GM21723 (cell line): ENCODE data around the gene VAV2.
A peak's percentile ranks its signal among the peaks of the same experiment; 100 is the strongest.
"Not testable (repeated sequence)": the region's sequence is repeated elsewhere in the genome, so short reads cannot be mapped to it uniquely, and the experiment has no call there.

Experiments used
- ATAC-seq: cut with Tn5 transposase; IDR thresholded peaks from one replicate; pipeline ENCODE4 v1.9.1; 2021; ENCODE audit warnings: mild to moderate bottlenecking, moderate library complexity; ENCODE audit not compliant: unreplicated experiment

The VAV2 gene

GRCh38 chr9:133996531-133997520 is 4.7 kb upstream of the VAV2 start:
- no peak for ATAC-seq

DNA sequence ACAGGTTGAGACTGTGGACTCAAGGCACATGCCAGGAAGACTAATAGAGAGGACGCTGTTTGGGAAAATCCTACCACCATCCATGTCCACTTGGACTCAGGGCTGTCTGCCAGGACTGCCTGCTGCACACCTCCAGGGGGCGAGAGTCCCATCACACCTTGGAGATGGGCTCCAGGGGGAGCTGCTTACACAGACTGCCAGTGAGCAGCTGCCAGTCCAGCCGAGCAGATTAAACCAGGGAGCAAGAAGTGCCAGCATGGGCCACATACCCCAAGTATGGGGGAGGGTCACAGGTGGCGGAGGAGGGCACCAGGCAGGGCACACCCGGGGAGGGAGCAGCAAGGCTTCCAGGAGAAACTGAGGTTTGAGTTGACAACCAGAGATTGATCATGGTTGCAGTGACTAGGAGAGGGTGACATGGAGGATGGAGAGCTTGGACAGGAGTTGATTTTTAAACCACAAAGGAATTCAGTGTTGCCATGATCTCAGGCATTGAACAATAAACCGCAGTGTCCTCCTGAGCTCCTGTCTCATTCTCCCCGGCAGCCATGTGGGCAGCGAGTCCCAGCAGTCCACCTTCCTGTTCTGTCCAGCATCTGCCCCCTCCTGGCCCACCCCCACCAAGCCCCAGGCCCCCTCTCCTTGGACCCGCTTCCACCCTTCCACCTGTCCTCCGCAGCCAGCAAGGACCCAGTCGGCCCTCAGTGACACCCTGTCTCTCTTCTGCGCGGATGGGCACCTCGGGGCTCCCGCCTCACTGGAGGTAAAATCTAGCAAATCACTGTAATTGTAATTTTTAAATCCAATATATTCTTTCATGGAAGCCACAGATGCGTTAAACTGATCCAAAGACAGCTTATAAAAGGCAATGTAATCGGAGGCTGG is 3.1 kb upstream of the VAV2 start:
- no peak for ATAC-seq

- ATAC-seq = no peak
Observed at GRCh38 chr9:133994353-133995011, 2.4 kb upstream of the VAV2 start.

DNA sequence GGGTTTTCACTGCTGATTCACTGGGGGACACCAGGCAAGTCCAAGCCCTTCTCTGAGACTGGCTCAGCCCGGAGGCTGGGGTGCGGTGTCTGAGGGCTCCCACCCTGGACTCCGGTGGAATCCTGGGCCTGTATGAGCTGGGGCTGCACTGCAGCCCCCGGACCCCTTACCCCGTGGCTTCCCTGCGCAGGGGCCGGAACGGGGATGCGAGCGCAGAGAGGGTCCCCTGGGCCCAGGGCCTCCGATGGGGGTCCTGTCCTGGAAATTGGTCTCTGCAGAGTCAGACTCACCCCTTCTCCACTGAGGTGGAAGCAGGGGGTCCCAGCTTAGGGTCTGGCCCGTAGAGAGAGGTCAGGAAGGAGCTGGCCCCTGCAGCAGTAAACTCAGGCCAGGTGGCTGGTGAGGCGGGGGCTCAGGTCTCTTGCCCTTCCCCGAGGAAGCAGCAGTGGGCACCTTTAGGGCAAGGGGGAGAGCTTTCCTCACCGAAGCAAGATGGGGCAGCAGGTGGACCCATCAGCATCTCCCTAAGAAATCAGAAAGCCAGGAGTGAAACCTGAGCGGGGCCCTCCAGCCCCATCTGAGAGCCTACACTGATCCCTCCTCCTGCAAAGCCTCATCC is 1.6 kb upstream of the VAV2 start:
- no peak for ATAC-seq

DNA sequence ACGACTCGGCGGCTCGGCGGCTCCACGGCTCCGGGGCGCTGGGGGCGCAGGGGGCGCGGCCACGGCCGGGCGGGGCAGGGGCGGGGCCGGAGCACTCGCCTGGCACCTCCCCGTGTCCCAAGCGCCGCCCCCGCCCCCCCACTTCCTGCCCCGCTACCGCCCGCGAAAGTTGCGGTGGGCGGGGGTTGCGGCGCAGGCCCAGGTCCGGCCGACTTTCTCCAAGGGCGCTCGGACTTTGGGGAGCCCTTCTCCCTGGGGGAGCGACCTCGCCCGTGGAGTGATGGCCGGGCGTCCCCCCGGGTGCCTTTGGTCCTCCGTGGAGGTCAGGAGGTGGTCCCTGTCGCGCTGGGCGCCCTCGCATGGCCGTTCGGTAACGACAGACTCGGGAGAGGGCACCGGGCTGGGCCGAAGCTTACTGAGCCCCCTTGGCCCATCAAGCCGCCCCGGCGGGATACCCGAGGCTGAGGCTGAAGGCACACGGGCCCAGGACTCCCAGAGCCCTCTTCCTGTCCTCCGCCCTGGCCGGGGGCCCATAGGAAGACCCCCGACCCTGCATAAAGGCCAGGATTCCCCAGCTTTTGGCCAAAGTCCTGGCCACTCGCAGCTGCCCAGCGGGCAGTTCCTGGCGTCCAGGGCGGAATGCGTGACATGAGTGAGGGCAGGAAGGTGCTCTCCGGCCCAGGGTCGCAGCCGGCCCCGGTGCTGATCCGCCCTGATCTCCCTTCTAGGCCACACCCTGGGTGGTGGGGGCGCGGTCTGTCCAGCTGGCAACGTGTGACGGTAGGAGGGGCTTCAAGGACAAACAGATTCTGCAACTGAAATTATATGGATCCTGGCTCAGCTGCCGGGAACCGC is 883 bp upstream of the VAV2 start:
- peak; percentile 50 for ATAC-seq

DNA sequence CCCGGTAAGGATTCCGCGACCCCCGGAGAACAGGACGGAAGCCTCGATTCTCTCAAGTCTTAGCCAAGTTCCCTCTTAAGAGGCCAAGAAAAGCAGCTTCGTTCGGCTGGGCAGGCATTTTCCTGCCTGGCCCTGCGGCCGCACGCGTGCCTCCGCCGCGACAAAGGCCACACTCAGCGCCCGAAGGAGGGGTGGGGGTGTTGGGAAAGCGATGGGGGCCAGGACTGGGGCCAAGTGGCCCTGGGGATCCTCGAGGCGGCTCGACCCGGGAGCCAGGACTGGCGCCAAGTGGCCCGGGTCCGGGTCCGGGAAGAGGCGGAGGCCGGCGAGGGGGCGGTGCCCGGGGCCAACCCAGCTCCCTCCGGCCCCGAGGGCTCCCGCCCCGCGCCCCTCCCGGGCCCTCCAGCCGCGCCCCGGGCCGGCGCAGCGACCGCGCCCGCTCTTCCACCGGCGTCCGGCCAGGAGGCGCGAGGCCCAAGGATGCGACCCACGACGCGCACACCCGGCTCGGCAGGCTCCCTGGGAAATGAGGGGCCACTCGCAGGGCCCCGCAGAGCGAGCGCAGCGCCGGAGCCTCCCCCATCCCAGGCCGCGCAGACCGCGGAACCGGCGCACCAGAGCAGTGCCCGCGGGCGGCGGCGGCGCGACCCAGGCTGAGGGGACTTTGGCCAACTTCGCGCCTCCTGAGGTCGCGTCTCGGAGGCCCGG is 756 bp downstream of the VAV2 start:
- ATAC-seq = peak; percentile 9

DNA sequence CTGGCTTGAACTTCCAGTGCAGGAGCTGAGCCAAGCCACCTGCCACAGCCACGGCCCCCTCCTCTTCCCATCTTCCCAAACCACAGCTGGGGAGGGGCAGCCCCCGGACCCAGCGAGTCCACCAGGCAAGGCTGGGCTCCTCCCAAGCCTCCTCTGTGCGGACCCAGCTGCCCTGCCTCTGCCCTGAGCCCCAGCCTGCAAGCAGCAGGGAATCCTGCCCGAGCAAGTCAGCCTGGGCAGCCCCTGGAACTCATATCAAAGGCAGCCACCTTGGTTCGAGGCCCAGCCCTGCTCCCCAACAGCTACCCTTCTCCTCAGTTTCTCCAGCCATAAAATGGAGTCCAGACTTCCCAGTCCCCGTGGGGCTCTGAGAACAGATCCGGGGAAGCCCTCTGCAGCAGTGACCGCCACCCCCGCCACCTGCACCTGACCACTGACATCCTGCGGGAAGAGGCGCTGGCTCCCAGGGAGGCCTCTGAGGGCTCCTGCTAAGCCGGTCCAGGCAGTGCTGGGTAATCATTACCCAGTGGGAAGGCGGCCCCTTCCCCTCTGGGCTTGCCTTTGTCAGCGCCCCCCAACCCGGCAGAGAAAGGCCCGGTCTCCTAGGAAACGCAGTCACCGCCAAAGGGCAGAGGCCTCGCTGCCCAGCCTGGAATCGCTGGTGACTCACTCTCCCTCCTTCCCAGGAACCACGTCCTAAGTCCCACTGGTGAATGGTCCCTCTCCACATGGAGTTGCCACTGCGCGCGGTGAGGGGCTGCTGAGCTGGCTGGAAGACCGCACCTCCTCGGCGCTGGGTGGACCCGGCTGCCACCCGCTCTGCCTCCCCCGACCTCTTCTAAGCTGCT is 1.5 kb downstream of the VAV2 start:
- ATAC-seq = no peak

- ATAC-seq = no peak
Observed at GRCh38 chr9:133989625-133990365, 2.3 kb downstream of the VAV2 start.

DNA sequence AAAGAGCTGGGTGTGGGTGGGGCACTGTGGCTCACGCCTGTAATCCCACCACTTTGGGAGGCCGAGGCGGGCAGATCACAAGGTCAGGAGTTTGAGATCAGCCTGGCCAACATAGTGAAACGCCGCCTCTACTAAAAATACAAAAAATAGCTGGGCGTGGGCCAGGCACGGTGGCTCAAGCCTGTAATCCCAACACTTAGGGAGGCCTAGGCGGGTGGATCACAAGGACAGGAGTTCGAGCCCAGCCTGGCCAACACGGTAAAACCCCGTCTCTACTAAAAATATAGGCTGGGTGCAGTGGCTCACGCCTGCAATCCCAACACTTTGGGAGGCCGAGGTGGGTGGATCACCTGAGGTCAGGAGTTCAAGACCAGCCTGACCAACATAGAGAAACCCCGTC is 3.4 kb downstream of the VAV2 start:
- ATAC-seq = not testable (repeated sequence)

DNA sequence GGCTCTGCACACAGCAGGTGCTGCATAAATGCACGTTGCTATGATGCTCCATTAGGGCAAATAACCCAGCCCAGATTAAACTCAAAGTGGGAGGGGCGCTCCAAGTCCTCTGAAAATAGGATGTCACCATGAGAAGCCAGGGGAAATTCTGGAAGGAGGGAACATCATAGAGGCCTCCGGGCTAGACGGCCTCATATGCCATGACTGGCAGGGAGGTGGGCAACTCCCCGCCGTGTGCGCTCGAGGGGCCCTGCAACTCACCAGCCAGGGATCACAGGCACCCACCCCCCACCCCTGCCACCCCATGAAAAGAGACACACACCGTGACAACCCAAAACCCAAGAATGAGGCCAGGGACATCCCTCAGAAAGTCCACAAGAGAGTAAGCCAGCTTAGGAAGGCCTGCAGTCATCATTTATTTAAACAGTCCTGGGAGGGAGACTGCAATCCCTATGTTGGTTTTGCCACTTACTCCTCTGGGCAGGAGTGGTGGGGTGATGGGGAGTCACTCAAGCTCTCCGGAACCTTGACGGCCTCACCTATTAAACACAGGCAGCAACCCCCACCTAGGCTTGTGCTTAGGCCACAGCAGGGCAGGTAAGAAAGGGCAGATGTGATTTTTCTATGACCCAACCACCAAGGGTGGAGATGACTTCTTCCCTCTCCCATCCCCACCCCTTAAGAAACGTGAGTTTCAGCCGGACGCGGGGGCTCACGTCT is 4.0 kb downstream of the VAV2 start:
- no peak for ATAC-seq

DNA sequence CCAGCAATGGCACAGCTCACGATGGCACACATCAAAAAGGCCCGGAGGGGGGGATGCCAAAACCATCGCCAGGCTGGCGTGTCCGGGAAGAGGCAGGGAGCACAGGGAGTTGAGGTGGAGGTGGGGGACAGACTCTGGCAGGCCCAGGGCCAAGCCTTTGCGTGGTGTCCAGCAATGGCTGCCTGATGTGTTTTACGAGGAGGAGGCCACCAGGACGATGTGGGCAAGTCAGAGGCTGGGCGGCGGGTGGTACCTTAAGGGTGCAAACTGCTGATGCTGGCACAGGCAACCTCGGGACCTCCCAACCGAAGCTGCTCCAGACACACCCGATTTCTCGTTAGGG is 4.7 kb downstream of the VAV2 start:
- ATAC-seq = no peak

DNA sequence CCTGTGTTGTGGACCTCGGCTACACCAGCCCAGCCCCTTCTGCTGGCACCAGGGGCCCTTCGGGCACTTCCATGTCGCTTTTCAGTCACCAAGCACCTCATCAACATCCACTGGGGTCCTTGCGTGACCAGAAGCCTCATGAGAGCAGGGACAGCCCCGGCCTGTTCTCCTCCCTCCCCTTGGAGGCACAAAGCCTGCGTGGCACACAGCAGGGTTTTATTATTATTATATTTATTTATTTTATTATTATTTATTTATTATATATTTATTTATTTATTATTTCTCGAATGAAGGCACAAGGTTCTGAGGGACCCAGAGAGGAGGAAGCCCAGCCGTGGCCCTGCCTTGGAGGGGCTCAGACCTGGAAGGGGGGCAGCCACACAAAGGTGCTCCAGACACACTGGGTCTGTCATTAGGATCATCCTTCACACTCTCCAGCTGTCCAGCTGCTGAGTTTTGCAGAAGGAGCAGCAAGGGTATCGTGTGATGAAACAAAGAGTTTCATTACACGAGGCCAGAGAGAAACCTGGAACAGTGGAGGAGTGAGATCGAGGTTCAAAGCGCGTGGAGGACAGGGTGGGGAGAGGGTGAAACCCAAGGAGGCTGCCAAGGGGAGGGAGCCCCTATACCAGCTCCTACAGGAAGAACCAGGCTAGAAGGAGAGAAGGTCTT is 5.2 kb downstream of the VAV2 start:
- ATAC-seq = no peak

- no peak for ATAC-seq
Observed at GRCh38 chr9:133986061-133986460, 6.1 kb downstream of the VAV2 start.

DNA sequence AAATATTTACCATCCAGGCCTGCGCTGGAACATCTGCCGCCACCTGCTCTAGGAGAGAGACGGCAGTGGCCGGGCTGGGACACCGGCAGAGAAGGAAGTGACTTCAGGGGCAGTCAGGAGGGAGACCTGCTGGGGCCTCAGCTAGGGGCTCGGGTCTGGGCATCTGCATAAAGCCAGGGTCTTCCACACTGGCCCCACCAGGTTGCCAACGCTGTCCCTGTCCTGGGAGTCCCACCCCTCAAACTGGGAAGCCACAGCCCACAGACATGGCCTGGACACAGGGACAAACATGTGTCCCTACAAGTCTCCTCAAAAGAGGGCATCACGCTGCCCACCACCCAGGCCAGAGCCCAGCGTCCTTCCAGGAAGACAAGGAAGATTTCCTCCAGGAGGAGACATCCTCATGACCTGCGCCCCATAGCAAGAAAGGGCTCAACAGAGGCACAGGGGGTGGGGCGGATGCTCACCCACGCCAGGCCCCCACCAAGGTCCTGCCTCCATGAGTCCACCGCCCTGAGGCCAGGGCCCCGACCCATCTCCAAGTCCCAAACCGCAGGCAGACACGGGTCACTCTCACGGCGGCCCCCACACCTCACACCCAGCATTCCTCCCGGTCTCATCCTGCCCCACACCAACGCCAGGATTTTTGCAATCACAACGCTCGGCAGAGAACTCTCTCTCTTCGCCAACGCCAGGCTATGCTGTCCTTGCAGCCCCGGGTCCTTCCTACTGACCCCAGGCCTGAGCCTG is 9.0 kb downstream of the VAV2 start:
- ATAC-seq = no peak

DNA sequence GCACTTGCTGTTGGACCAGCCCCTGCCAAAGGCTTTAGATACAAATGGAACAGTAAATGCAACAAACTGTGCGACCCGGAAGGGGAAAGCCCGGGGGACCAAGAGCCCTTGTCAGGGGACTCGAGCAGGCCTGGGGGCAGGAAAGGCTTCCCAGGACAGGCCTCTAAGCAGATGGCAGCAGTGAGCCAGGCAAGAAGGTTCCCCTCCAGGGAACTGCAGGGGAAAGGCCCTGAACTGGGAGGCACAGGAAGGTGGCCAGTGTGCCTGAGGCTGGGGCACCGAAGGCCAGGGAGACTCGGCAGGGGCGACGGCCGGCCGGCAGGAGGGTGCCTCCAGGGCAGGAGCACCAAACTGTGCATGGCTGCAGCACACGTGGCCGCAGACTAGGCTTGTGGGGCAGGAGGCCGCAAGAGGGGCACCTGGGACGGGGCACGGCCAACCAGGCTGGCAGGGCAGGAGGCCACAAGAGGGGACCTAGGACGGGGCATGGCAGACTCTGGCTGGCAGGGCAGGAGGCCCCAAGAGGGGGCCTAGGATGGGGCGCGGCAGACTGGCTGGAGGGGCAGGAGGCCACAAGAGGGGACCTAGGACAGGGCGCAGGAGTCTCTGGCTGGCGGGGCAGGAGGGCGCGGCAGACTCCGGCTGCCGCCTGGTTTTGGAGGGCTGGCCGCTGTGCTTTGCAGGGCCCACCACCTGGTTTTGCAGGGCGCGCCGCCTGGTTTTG is 10.0 kb downstream of the VAV2 start:
- ATAC-seq = no peak
